HEK293 (cell line): ENCODE measurements around the gene HEG1.

ENCODE experiments used
- CTCF ChIA-PET: fragments of 350-600 bp; formaldehyde crosslinking; extraction: SDS; loops from one replicate; lab custom pipeline; 2021; ENCODE audit warnings: antibody characterized with exemption; lab: Yijun Ruan, JAX
- POLR2A ChIA-PET: fragments of 300-600 bp; formaldehyde crosslinking; extraction: SDS; loops from one replicate; lab custom pipeline; 2020; ENCODE audit warnings: antibody characterized with exemption, inconsistent platforms; lab: Yijun Ruan, JAX
- H3K27ac ChIP-seq: fragments of 200-500 bp; sonication (Bioruptor generic); 2 replicates; pipeline ENCODE4 v1.5.1; 2014; ENCODE audit warnings: low read depth, low read length, control low read depth, inconsistent platforms; ENCODE audit errors: extremely low read depth
- H3K36me3 ChIP-seq, 2 experiments: fragments of 200-500 bp in 1 of 2; sonication (Bioruptor generic) in 1 of 2; 1 replicate in 1 of 2; 2 replicates in 1 of 2; pipeline ENCODE4 v1.5.1; 2014 to 2017; ENCODE audit warnings: inconsistent platforms in 2 of 2, low read length in 2 of 2; ENCODE audit not compliant: control insufficient read depth in 2 of 2, insufficient read depth in 1 of 2
- H3K4me1 ChIP-seq: fragments of 200-500 bp; sonication (Bioruptor generic); 2 replicates; pipeline ENCODE4 v1.5.1; 2014; ENCODE audit warnings: mild to moderate bottlenecking, low read length, inconsistent platforms; ENCODE audit not compliant: control insufficient read depth, insufficient read depth
- H3K4me3 ChIP-seq: 2 replicates; pipeline ENCODE4 v1.5.1; 2011; ENCODE audit warnings: low read depth, mild to moderate bottlenecking, control low read depth, low read length, moderate library complexity
- H3K9me3 ChIP-seq: fragments of 200-500 bp; sonication (Bioruptor generic); 2 replicates; pipeline ENCODE4 v1.5.1; 2014; ENCODE audit warnings: low read depth, low read length, inconsistent platforms; ENCODE audit not compliant: control insufficient read depth, insufficient read depth
- GFI1B ChIP-seq: fragments of 450-650 bp; formaldehyde crosslinking; IDR thresholded peaks from 2 replicates; pipeline ENCODE4 v1.5.1; 2016; ENCODE audit warnings: missing biosample characterization, missing genetic modification characterization
- GLI2 ChIP-seq: fragments of 450-650 bp; formaldehyde crosslinking; IDR thresholded peaks from 2 replicates; pipeline ENCODE4; 2017; ENCODE audit warnings: missing biosample characterization, missing genetic modification characterization, low read depth, borderline replicate concordance
- GLIS1 ChIP-seq: fragments of 450-650 bp; formaldehyde crosslinking; IDR thresholded peaks from 2 replicates; pipeline ENCODE4 v1.5.1; 2016; ENCODE audit warnings: missing biosample characterization, missing genetic modification characterization
- HOXA7 ChIP-seq: sonication (generic); formaldehyde crosslinking; IDR thresholded peaks from 2 replicates; pipeline ENCODE4 v1.8.1; 2022; ENCODE audit warnings: missing genetic modification reagents, borderline replicate concordance
- KLF10 ChIP-seq: fragments of 450-650 bp; IDR thresholded peaks from 2 replicates; pipeline ENCODE4 v1.5.1; 2018; ENCODE audit warnings: missing biosample characterization, mild to moderate bottlenecking, missing genetic modification characterization
- SALL2 ChIP-seq: fragments of 450-650 bp; formaldehyde crosslinking; IDR thresholded peaks from 2 replicates; pipeline ENCODE4 v1.5.0; 2017; ENCODE audit warnings: missing biosample characterization, mild to moderate bottlenecking, missing genetic modification characterization, borderline replicate concordance
- ZBTB44 ChIP-seq: fragments of 450-650 bp; IDR thresholded peaks from 2 replicates; pipeline ENCODE4 v1.5.1; 2018; ENCODE audit warnings: missing biosample characterization, mild to moderate bottlenecking, missing genetic modification characterization
- ZBTB49 ChIP-seq: fragments of 450-650 bp; formaldehyde crosslinking; IDR thresholded peaks from 2 replicates; pipeline ENCODE4 v1.5.1; 2016; ENCODE audit warnings: missing biosample characterization, missing genetic modification characterization, low read depth
- ZNF175 ChIP-seq: fragments of 450-650 bp; formaldehyde crosslinking; IDR thresholded peaks from 2 replicates; pipeline ENCODE4 v1.5.1; 2016; ENCODE audit warnings: missing biosample characterization, missing genetic modification characterization
- ZNF211 ChIP-seq: fragments of 450-650 bp; formaldehyde crosslinking; IDR thresholded peaks from 2 replicates; pipeline ENCODE4 v1.5.1; 2016; ENCODE audit warnings: low read depth, missing biosample characterization, missing genetic modification characterization
- ZNF214 ChIP-seq: fragments of 450-650 bp; formaldehyde crosslinking; IDR thresholded peaks from 2 replicates; pipeline ENCODE4 v1.5.1; 2017; ENCODE audit warnings: missing biosample characterization, mild to moderate bottlenecking, missing genetic modification characterization, borderline replicate concordance
- ZNF23 ChIP-seq: fragments of 450-650 bp; formaldehyde crosslinking; IDR thresholded peaks from 2 replicates; pipeline ENCODE4 v1.5.1; 2016; ENCODE audit warnings: missing biosample characterization, missing genetic modification characterization, borderline replicate concordance
- ZNF416 ChIP-seq: fragments of 450-650 bp; formaldehyde crosslinking; IDR thresholded peaks from 2 replicates; pipeline ENCODE4 v1.5.1; 2016; ENCODE audit warnings: missing biosample characterization, missing genetic modification characterization
- ZNF426 ChIP-seq: fragments of 450-650 bp; formaldehyde crosslinking; IDR thresholded peaks from 2 replicates; pipeline ENCODE4 v1.5.1; 2017; ENCODE audit warnings: missing biosample characterization, missing genetic modification characterization, mild to moderate bottlenecking, inconsistent platforms, moderate library complexity
- ZNF433 ChIP-seq: fragments of 450-650 bp; formaldehyde crosslinking; IDR thresholded peaks from 2 replicates; pipeline ENCODE4 v1.5.1; 2016; ENCODE audit warnings: missing biosample characterization, missing genetic modification characterization, low read depth
- ZNF449 ChIP-seq: fragments of 450-650 bp; formaldehyde crosslinking; IDR thresholded peaks from 2 replicates; pipeline ENCODE4 v1.5.1; 2017; ENCODE audit warnings: missing biosample characterization, mild to moderate bottlenecking, missing genetic modification characterization, moderate library complexity
- ZNF513 ChIP-seq: fragments of 450-650 bp; IDR thresholded peaks from 2 replicates; pipeline ENCODE4 v1.5.1; 2018; ENCODE audit warnings: missing biosample characterization, missing genetic modification characterization
- ZNF530 ChIP-seq: fragments of 450-650 bp; formaldehyde crosslinking; IDR thresholded peaks from 2 replicates; pipeline ENCODE4 v1.5.1; 2016; ENCODE audit warnings: low read depth, missing biosample characterization, missing genetic modification characterization
- ZNF548 ChIP-seq: fragments of 450-650 bp; formaldehyde crosslinking; IDR thresholded peaks from 2 replicates; pipeline ENCODE4 v1.5.1; 2016; ENCODE audit warnings: missing biosample characterization, missing genetic modification characterization
- ZNF560 ChIP-seq: fragments of 450-650 bp; formaldehyde crosslinking; IDR thresholded peaks from 2 replicates; pipeline ENCODE4 v1.5.1; 2017; ENCODE audit warnings: missing biosample characterization, missing genetic modification characterization, borderline replicate concordance
- ZNF623 ChIP-seq: fragments of 450-650 bp; formaldehyde crosslinking; IDR thresholded peaks from 2 replicates; pipeline ENCODE4 v1.5.1; 2016; ENCODE audit warnings: missing biosample characterization, missing genetic modification characterization
- ZNF658 ChIP-seq: fragments of 450-650 bp; formaldehyde crosslinking; IDR thresholded peaks from 2 replicates; pipeline ENCODE4; 2016; ENCODE audit warnings: missing biosample characterization, missing genetic modification characterization
- TF ChIP-seq, protein P1 (sequence below): fragments of 450-650 bp; formaldehyde crosslinking; IDR thresholded peaks from 2 replicates; pipeline ENCODE4 v1.5.1; 2016; ENCODE audit warnings: missing biosample characterization, missing genetic modification characterization
- TF ChIP-seq, protein P2 (sequence below): fragments of 450-650 bp; formaldehyde crosslinking; IDR thresholded peaks from 2 replicates; pipeline ENCODE4 v1.5.1; 2016; ENCODE audit warnings: missing biosample characterization, missing genetic modification characterization, borderline replicate concordance

The HEG1 gene

DNA sequence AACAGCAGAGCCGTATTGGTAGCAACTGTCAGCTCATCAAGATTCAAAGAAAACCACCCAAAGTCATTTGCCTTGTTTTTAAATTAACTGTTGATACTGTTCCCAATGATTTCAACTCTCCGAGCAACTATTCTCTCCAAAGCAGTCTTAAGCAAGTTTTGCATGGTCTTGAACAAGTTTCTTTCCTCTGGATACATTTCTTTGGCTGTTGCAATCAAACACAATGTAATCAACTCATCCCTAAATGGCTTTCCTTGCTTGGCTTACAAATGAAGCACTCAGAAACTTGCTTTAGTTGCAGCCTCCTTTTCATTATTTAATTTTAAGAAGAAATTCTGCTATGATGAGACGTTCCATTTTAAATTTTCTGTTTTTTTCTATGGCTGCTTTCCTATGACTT lies 105.8 kb downstream of the HEG1 start:
- CTCF ChIA-PET: interaction anchor here (0.7 to 1.2 kb wide), 2 partner anchors 23 to 955 kb away, joined by 3 read pairs; no protein-coding TSS in a partner anchor
- no peaks in the 10 kb centered on the region for H3K9me3 ChIP-seq
- no peaks in the 10 kb centered on the region for H3K4me1 ChIP-seq
- no peaks in the 10 kb centered on the region for H3K36me3 ChIP-seq
- no peak overlapping the region for H3K4me3 ChIP-seq
- H3K27ac ChIP-seq: no peak overlapping the region
- TF ChIP-seq ZNF530 (tag by site-specific recombination): no peak
- TF ChIP-seq GLIS1: no peak
- no peak for TF ChIP-seq SALL2 (tag by site-specific recombination)
- TF ChIP-seq ZNF433 (tag by site-specific recombination): no peak
- TF ChIP-seq ZNF548 (tag by site-specific recombination): no peak
- no peak for TF ChIP-seq ZNF513 (tag by site-specific recombination)
- no peak for TF ChIP-seq ZNF426 (tag by site-specific recombination)
- no peak for TF ChIP-seq ZNF449 (tag by site-specific recombination)
- no peak for TF ChIP-seq ZNF623 (tag by site-specific recombination)
- TF ChIP-seq, protein P1, sequence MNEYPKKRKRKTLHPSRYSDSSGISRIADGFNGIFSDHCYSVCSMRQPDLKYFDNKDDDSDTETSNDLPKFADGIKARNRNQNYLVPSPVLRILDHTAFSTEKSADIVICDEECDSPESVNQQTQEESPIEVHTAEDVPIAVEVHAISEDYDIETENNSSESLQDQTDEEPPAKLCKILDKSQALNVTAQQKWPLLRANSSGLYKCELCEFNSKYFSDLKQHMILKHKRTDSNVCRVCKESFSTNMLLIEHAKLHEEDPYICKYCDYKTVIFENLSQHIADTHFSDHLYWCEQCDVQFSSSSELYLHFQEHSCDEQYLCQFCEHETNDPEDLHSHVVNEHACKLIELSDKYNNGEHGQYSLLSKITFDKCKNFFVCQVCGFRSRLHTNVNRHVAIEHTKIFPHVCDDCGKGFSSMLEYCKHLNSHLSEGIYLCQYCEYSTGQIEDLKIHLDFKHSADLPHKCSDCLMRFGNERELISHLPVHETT (tag by site-specific recombination): no peak
- TF ChIP-seq GFI1B (tag by site-specific recombination): no peak
- no peak for TF ChIP-seq HOXA7 (CRISPR knock-in tag)
- no peak for TF ChIP-seq ZNF416 (tag by site-specific recombination)
- TF ChIP-seq ZNF658: no peak
- TF ChIP-seq, protein P2, sequence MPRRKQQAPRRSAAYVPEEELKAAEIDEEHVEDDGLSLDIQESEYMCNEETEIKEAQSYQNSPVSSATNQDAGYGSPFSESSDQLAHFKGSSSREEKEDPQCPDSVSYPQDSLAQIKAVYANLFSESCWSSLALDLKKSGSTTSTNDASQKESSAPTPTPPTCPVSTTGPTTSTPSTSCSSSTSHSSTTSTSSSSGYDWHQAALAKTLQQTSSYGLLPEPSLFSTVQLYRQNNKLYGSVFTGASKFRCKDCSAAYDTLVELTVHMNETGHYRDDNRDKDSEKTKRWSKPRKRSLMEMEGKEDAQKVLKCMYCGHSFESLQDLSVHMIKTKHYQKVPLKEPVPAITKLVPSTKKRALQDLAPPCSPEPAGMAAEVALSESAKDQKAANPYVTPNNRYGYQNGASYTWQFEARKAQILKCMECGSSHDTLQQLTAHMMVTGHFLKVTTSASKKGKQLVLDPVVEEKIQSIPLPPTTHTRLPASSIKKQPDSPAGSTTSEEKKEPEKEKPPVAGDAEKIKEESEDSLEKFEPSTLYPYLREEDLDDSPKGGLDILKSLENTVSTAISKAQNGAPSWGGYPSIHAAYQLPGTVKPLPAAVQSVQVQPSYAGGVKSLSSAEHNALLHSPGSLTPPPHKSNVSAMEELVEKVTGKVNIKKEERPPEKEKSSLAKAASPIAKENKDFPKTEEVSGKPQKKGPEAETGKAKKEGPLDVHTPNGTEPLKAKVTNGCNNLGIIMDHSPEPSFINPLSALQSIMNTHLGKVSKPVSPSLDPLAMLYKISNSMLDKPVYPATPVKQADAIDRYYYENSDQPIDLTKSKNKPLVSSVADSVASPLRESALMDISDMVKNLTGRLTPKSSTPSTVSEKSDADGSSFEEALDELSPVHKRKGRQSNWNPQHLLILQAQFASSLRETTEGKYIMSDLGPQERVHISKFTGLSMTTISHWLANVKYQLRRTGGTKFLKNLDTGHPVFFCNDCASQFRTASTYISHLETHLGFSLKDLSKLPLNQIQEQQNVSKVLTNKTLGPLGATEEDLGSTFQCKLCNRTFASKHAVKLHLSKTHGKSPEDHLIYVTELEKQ (tag by site-specific recombination): no peak
- no peak for TF ChIP-seq KLF10
- POLR2A ChIA-PET: no interaction called here

DNA sequence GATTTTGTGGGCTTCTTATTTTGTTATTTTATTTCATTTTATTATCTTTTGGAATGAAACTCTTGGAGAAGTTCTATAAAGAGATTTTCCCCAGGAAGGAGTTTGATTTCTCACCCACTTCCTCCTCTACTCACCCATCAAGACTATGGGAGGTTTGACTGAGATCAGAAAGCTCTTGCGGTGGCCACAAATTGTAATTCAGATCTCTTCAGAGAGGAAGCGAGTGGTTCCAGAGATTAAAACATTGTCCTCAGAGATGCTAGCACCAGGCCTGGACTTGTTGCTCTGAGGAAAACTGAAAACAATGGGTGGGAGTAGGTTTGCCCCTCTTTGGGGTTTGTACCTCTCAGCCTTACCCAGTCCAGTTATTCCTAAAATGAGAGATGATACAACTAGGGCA lies 113.2 kb downstream of the HEG1 start:
- H3K9me3 ChIP-seq: no peaks in the 10 kb centered on the region
- TF ChIP-seq ZNF214 (no peak), ZNF175 (no peak), GLI2 (tag by site-specific recombination) (no peak), ZNF211 (no peak), ZNF23 (tag by site-specific recombination) (no peak), ZNF560 (tag by site-specific recombination) (no peak), ZBTB44 (tag by site-specific recombination) (no peak), ZBTB49 (tag by site-specific recombination) (no peak)

More for the DNA sequence above, 113.2 kb downstream of the HEG1 start:
- ChIA-PET POLR2A (no interaction called here), CTCF (interaction anchor here (0.9 kb wide), 1 partner anchor 30 kb away, joined by 3 read pairs; no protein-coding TSS in a partner anchor)
- Histone ChIP-seq H3K36me3 (no peaks in the 10 kb centered on the region), H3K4me3 (no peak overlapping the region), H3K4me1 (no peaks in the 10 kb centered on the region), H3K27ac (no peak overlapping the region)
